ENCODE results near the gene SMIM24.
A peak's percentile ranks its signal among the peaks of the same experiment; 100 is the strongest.

Gene SMIM24

DNA sequence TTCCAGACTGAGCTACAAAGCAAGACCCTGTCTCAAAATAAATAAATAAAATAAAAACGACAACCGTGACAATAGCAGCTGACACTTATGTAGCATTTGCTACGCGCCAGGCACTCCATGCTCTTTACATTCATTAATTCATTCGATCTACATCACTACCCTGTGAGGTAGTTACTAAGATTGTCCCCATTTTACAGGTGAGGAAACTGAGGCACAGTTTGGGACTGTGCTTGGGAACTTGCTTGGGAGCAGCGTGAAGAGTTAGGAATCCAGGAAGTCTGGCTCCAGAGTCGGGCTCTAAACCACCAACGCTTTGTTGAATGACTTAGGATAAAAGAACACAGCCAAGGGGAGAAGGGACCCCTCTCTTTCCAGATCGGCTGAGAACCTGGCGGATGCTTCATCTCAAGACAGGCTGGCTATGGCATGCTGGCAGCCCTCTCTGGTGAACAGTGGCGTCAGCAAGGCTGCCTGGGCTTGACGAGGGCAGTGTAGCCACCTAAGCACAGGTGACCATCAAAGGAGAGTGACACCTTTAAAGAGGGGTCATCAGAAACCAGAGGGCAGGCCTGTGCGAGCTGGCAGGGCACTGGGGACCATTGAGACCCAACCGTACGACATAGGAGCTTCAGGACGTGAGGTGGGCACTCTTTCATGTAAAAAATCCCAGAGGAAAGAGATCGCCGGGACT, 19.6 kb upstream of the SMIM24 start:
- no peak for DNase-seq

DNA sequence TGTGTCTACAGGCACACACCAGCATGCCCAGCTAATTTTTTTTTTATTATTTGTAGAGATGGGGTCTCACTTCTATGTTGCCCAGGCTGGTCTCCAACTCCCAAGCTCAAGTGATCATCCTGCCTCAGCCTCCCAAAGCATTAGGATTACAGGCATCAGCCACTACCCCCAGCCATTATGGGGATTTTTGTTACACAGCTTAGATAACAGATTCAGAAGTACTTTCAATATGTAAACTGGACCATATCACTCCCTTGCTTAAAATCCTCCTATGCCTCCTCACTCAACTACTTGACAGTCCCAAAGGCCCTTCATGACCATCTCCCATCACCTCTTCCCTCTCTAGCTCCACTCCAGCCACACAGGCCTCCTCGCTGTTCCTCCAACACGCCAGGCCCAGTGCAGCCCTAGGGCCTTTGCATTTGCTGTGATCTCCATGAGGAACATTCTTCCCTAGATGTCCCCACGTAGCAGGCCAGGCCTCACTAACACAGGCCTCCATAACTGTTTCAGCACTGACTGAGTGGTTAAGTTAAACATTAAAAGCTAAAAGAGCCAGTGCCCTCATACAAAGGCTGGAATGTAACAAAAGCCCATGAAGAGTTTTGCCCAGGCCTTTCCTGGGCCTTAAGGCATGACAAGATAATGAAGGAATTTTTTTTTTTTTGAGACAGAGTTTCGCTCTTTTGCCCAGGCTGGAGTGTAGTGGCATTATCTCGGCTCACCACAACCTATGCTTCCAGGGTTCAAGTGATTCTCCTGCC, 17.6 kb upstream of the SMIM24 start:
- no peak for DNase-seq

DNA sequence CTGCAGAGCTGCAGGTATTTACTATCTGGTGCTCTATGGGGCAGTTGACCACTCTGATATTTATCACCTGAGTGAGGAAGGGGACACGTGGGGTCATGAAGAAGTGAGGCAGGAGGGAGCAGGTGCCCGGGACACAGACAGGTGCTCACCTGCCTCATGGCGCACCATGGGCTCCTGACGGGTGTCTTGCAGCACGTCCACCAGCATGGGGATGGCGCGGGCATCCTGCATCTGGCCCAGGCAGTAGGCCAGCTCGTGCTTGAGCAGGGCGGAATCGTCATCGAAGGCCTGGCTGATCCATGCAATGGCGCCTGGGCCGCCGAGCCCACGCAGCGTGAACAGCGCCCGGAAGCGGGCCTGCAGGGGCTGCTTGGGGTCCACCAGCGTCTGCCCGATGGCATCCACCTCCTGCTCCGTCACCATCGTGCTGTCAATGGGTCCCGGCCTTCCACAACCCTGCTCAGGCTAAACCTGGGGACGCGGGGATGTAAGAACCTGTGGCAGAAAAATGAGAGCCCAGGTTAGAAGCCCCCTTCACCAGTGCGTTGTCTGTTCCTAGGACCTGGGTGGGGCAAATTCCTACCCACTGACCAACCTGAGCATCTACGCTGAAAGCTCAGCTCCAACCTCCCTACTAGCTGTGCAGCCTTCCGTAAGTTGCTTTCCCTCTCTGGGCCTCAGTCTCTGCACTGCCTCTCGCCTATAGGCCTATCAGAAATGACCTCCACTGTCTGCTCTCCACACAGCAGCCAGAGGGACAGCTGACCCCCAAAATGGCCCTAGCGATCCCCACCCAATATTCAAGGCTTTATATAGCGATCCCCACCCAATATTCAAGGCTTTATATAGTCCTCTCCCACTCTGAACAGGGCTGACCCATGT, 16.3 kb upstream of the SMIM24 start:
- no peak for DNase-seq

DNA sequence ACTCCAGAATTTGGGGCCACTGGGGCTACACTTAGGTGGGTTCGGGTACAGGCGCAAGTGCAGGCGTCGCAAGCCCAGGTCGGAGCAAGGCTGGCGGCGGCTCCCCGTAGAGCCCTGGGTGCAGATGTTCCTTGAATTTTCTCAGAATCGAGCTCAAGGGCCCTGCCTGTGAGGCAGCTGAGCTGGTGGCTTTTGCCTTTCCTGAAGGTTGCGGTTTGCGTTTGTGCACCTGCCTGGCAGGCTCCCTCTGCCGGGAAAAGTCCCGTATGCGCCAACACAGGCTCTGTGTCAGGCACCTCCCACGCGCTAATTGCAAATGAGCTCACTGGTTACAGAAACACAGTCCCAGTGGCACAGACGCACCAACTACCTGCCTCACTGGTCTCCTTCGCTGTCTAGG, 14.2 kb upstream of the SMIM24 start:
- DNase-seq = peak in 34 of 56 donors; percentile 17 to 80 (median 52)

DNA sequence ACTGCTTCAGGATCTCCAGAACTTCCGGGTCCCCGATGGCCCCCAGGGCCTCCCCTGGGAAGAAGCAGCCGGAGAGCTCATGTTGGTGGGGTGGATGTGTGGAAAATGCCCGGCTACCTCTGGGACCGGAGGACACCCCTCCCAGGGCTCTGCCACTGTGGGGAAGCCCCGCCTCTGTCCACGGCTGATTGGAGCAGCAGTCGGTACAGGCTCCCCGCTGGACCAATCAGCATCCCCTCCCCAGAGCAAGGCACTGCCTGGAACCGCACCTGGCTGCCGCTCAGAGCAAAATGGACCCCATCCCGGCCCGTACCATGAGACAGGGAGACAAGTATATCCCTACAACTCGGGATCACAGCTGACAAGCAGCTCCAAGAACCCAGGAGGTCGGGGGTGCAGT, 13.7 kb upstream of the SMIM24 start:
- DNase-seq = peak; percentile 7 to 98 (median 89)

DNA sequence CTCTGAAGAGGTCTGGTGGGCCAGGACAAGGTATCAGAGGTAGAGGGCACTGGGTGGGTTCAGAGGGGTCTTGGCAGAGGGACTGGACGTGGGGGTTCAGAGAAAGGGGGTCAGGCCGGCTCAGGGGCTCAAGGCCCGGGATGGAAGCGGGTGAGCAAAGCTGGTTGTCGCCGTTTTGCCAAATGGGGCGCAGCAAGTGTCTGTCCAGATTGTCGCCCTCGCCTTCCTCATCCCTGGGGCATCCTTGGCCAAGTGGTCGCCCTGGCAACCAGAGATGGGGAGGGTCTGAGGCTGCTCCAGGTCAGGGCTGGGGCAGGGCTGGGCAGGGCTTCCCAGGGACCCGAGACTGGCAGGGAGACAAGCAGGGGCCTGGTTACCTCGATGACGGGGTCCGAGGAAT, 13.3 kb upstream of the SMIM24 start:
- no peak for DNase-seq

DNA sequence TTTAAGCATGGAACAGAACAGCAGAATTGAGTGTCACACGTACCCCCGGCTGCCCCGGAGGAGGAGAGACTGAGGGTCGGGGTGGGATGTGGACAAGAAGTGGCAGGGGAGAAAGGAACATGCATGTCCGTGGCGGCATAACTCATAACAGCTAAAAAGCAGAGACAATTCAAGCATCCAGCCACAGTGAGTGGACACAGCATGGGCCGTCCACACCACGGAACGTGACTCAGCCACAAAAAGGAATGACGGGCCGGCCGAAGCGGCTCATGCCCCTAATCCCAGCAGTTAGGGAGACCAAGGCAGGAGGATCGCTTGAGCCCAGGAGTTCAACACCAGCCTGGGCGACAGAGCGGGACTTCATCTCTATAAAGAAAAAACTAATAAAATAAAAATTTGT, 12.6 kb upstream of the SMIM24 start:
- no peak for DNase-seq

DNA sequence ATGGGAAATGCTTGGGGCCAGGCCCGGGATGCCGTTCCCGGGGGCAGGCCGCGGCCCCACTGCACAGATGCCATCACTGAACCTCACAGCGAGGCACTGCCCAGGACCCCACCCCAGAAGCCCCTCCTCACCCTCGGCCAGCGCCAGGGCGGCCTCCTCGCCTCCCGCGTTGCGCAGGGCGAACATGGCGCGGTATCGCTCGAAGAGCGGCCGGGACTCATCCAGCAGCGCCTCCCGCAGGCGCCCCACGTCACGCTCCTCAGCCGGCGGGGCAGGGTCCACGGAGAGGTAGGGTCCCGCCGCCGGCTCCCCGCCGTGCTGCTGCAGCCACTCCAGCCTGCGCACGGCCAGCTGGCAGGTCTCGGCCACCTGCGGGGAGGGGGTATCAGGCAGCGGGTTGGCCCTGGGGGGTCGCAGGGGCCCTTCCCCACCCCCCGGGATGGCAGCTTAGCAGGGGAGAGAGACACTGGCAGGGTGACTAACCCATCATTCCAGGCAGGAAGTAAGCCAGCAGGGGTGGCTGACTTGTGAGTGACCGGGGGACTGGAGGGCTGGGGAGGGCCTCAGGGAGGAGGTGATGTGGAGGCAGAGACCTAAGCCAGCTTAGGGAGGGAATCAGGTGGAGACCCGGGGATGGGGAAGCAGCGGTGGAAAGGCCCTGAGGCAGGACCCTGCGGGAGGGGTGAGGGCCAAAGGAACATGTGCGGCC, 12.0 kb upstream of the SMIM24 start:
- DNase-seq = no peak

DNA sequence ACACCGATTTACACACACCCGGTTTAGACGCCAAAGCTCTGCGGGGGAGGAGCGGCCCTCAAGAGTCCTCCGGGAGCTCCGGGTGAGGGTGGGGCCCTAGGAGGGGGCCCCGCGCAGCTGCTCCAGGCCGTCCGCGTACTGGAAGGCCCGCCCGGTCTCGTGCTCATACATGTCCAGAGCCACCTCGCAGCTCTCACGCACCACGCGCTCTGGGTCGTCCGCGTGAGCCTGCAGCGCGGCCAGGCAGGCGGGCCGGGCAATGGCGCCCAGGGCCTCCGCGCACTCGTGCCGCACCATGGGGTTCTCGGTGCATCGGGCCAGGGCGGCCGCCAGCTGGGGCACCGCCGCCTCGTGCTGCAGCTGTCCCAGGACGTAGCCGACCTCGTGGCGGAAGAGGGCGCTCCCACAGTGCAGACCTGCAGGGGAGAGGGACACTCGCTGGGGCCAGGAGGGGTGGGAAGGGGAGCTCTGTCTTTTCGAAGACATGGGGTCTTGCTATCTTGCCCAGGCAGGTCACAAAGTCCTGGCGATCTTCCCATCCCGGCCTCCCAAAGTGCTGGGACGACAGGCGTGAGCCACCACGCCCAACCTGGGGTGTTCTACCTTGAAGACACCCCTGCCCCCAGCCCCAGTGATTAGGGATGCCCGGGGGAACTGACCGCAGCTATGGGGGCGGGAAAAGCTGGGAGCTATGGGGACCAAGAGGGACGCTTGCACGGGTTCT, 11.2 kb upstream of the SMIM24 start:
- no peak for DNase-seq

DNA sequence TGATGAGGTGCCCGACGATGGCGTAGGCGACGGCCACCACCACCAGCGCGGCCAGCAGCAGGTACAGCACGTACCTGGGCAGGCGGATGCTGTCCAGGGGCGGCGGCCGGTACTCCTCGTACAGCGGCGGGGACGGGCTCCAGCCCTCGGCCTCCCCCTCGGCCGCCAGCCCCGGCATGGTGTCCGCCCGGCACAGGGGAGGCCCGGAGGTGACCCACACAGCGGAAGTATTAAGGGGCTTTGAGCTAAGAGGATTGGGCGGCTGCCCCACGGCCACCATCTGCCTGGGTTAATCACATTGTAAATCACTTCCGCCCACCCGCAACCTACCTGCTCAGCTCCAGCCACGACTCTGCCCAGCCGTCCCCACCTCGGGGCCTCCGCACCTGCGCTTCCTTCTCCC, 2.9 kb upstream of the SMIM24 start, which contains the start of gene SMIM44:
SMIM44 (minus strand) TSS at position 216 of the 403 bp plus-strand sequence; CDS start at position 178, 38 bp downstream.
- no peak for DNase-seq

DNA sequence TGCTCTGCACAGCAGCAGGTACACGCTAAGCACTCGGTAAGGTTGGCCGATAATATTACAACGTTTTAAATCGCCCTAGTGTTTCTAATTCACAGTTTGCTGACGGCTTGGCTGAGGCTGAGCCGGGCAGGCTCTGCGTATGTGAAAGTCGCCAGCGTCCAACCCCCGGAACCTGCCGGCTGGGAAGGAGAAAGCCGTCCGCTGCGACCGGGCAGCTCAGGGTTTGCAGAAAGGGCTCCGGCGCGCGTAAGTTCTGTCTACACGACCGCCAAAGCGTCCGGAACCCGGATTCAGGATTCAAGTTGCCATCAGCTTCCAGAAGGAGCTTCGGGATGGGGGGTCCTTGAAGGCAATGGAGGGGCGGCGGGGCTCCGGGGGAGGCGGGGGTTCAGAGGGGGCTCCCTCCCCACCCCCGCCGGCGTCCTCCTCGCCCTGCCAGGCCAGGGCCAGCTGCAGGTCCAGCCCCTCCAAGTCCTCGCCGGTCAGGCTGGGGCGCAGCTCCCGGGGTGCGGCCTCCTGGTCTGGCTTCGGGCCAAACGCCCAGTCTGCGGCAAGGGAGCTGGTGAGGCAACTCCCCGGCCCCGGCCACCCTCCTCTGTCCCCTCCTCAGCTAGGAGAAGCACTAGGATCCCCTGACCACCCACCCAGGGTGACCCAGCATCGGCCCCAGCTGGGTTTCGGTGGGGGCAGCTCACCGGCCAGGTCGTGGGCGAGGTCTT, 2.3 kb upstream of the SMIM24 start:
- DNase-seq = no peak

DNA sequence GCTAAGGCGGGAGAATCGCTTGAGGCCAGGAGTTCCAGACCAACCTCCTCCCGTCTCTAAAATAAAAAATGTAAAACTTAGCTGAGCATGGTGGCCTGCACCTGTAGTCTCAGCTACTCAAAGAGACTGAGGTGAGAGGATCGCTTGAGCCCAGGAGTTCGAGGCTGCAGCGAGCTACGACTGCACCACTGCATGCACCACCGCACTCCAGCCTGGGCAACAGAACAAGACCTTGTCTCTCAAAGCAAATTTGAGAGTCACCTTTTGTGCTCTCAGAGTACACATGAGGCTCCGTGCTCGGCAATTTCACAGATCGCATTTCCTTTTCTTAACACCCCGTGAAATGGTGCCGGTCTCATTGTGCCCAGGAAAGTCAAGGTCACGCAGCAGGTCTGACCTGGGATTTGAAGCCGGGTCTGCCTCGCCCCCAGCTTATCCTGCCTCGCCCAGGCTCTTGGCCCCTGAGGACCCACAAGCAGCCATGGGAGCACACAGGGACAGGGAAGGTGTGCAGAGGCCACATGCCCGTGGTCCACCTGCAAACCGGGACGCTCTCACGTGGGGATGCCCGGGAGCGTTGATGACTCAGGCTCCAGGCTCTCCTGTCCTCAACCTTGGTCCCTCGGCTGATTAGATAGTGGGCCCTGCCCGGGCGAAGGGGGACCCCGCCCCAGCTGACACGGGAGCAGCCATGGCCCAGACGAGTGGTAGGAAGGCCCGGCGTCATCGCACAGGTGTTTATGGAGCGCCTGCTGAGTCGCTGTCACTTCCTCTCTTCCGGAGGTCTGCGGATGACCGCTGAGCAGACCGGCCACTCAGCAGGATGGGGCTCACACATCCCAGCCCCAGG, 1.1 kb upstream of the SMIM24 start:
- no peak for DNase-seq

DNA sequence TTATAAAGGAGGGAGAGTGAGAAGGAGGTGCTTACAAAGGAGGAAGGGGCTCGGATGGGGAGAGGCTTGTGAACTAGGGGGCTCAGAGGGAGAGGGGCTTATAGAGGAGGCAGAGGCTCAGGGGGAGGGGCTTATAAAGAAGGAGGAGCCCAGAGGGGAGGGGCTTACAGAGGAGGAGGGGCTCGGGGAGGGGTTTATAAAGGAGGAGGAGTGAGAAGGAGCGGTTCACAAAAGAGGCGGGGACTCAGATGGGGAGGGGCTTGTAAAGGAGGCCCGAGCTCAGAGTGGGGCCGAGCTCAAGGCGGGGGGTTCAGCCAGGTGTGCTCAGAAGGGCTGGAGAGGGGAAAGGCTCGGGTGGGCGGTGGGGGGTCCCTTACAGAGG, 500 bp downstream of the SMIM24 start:
- DNase-seq = no peak

DNA sequence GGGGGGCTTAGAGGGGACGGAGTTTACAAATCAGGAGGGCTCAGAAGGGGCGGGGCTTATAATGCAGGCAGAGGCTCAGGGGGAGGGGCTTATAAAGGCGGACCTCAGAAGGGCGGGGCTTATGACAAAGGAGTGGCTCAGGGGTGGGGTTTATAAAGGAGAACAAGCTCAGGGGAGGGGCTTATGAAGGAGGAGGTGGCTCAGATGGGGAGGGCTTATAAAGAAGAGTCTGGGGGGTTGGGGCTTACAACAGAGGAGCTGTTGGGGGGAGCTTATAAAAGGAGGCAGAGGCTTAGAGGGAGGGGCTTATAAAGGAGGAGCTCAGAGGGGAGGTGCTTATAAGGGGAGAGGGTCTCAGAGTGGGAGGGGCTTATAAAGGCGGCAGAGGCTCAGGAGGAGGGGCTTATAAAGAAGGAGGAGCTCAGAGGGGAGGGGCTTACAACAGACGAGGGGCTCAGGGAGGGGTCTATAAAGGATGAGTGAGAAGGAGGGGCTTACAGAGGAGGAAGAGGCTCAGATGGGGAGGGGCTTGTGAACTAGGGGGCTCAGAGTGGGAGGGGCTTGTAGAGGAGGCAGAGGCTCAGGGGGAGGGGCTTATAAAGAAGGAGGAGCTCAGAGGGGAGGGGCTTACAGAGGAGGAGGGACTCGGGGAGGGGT, 1.0 kb downstream of the SMIM24 start:
- peak in 1 of 56 donors; percentile 19 for DNase-seq

DNA sequence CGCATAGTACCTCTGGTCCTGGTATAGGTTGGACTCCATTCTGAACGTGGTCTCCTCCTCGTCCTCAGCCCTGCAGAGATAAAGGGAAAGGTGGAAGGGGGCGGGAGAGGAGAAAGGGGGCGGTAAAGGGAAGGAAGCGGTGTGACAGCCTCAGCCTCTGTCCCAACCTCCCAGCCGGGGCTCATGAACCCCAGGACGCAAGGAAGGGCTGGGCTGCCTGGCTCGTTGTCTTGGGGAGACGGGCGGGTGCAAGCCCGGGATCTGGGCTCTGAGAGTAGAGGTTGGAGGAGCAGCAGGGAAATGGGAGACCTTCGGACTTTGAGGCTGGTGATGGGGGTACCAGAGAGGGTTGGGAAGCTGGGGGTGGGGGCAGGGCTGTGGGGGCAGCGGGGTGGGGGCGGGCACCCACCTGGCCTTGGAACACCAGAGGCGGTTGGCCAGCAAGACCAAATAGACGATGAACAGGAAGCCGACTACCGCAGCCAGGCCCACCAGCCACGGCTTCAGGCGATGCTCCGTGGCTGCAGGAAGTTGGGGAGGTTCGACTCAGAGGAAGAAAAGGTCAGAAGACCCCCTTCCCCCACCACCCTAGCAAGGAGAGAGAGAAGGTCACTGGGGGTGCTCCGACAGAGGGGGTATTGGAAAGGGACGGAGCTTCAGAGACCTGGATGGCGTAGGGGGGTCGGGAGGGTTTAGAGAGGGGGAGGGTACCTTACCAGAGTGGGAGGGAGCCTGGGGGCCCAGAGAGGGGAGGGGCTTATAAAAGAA, 1.7 kb downstream of the SMIM24 start:
- no peak for DNase-seq

DNA sequence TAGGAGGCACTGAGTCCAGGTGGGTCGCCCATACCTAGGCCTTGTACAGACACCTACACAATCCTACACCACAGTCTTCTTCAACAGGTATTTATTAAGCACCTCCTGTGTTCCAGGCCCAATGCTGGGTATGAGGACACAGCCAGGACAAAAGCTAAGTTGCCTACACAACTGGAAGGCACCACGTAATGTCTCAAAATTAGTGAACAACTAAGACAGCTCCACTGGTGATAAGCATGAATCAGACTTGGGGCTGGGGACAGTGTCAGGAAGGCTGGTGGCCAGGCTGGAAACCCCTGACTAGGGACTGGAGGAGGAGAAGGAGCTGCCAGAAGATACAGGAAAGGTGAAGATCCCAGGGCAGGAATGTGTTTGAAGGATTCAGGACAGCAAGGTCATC, 2.4 kb downstream of the SMIM24 start:
- DNase-seq = no peak

DNA sequence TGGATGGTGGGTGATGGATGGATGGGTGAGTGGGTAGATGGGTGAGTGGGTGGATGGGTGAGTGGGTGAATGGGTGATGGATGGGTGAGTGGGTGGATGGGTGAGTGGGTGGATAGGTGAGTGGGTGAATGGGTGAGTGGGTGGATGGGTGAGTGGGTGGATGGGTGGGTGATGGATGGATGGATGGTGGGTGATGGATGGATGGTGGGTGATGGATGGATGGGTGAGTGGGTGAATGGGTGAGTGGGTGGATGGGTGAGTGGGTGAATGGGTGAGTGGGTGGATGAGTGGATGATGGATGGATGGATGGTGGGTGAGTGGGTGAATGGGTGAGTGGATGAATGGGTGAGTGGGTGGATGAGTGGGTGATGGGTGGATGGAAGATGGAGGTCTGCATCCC, 2.8 kb downstream of the SMIM24 start:
- DNase-seq = no peak

DNA sequence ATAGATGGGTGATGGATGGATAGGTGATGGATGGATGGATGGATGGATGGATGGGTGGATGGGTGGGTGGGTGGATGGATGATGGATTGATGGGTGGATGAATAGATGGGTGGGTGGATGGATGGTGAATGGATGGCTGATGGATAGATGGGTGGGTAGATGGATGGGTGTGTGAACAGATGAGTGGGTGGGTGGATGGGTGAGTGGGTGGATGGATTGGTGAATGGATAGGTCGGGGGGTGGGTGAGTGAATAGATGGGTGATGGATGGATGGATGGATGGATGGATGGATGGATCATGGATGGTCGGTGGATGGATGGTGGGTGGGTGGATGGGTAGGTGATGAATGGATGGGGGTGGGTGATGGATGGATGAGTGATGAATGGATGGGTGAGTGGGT, 3.5 kb downstream of the SMIM24 start:
- no peak for DNase-seq
